Heart left ventricle (tissue), 13 donors: ENCODE results near the gene MPC2.

Source experiments
- CTCF ChIP-seq, 12 donors: fragments of 200-600 bp; sonication (generic) in 4 of 12; IDR thresholded peaks; one replicate each; pipeline versions ENCODE4 v1.5.0 to v1.8.0; 2018 to 2022; ENCODE audit warnings: antibody characterized with exemption in 12 of 12, mild to moderate bottlenecking in 5 of 12
- POLR2A ChIP-seq, 2 donors: fragments of 450-650 bp; IDR thresholded peaks; one replicate each; pipeline ENCODE4 v1.6.1; 2017; ENCODE audit warnings: antibody characterized with exemption in 2 of 2, mild to moderate bottlenecking in 2 of 2, moderate library complexity in 2 of 2
- donor health status: ischemic (EF 13 %, LVEDD 7.1; RV severe dilation, severe dysfunction).
- donor health status: DM: no; HTN: yes; CAD: no.
- donor health status: DM: no; HTN: no; CAD: no.
- donor health status: ischemic (EF 25% LVEDD 6.9; RV normal size, moderate dysfunction).
- donor health status: ischemic (EF 25% LVEDD 5.7; RV mildly dilated, moderate dysfunction).
- donor health status: ischemic (EF 35%, LVEDD 5.7; RV mildly dilated, moderate dysfunction).
- donor health status: nonischemic (EF 11% LVEDD 7.7; RV severe dilation, severe dysfunction).
- donor health status: DM: yes; HTN: yes; CAD: no.
- donor health status: PGD.
- donor health status: ischemic (EF 29% LVEDD 5.4; RV normal size, mild dysfunction).
- donor health status: nonischemic (EF 23%, LVEDD 6.1; RV moderate dilation, normal function).

- TF ChIP-seq CTCF (IDR thresholded peaks at IDR 0.05) (no peak), POLR2A (IDR thresholded peaks at IDR 0.05) (no peak)
Measured at GRCh38 chr1:167947733-167948132, 10.9 kb upstream of the MPC2 start.
